Measurements from ENCODE around the gene ERCC1. TPM values are rescaled to one million over a fixed set of nuclear protein-coding genes. Genes with fewer than 3 reads are reported as not detected.
A peak's percentile ranks its signal among the peaks of the same experiment; 100 is the strongest.

Gene ERCC1
- total and polyA plus RNA-seq, 2 of the 13 experiments (the other 11 are each of a cell fraction or from before 2014, with no cell fraction given), result 40.0 to 66.4 TPM

GRCh38 chr19:45467115-45467455 lies 43.4 kb upstream of the ERCC1 start:
- H3K79me2 ChIP-seq (ENCODE audit: insufficient read depth, low read length), result no peaks in the 10 kb centered on the region
- peaks cover 28% of the 10 kb centered on the region for H3K4me1 ChIP-seq (ENCODE audit: insufficient read depth, low read length)
- no peaks in the 10 kb centered on the region for H3K9me3 ChIP-seq (ENCODE audit: low read length)
- ChIA-PET CTCF (ENCODE audit: low intra/inter-chr PET ratio, low total read pairs) (interaction anchor here (1.2 kb wide), 1 partner anchor 22 kb away, joined by 4 read pairs; no protein-coding TSS in a partner anchor), POLR2A (interaction anchor here (0.6 to 4.1 kb wide), 13 partner anchors 8 to 1759 kb away, joined by 3 to 40 read pairs (median 4); partner anchors contain the start of gene PPP1R13L)
- peak overlapping the region; percentile 99 for H3K4me2 ChIP-seq (ENCODE audit: low read depth, low read length)
- in situ Hi-C loops (cut with HindIII; ENCODE audit: extremely low pct_ligation_motif_present, low pct_unique_long_range_greater_than_20kb), result no loop called here
- no peak for TF ChIP-seq SPEN (CRISPR knock-in tag; IDR thresholded peaks at IDR 0.05; ENCODE audit: low read depth)
- 0 out of 2 replicates have a peak, but pooled peaks have one; percentile 39 for TF ChIP-seq GTF3A (CRISPR knock-in tag; conservative IDR thresholded peaks at IDR 0.05)
- peak; percentile 77; the same call in 1 of the 2 replicates for TF ChIP-seq ZNF768 (CRISPR knock-in tag; IDR thresholded peaks at IDR 0.05)
- TF ChIP-seq BORCS8-MEF2B (CRISPR knock-in tag; IDR thresholded peaks at IDR 0.05), result no peak
- TF ChIP-seq PHF8 (CRISPR knock-in tag; IDR thresholded peaks at IDR 0.05), result 0 out of 2 replicates have a peak, but pooled peaks have one; percentile 14
- 0 out of 2 replicates have a peak, but pooled peaks have one; percentile 16 for TF ChIP-seq ZFP90 (CRISPR knock-in tag; IDR thresholded peaks at IDR 0.05; ENCODE audit: borderline replicate concordance)
- TF ChIP-seq SNAPC4 (CRISPR knock-in tag; IDR thresholded peaks at IDR 0.05), result 0 out of 2 replicates have a peak, but pooled peaks have one; percentile 12
- H3K9ac ChIP-seq (ENCODE audit: insufficient read depth, low read depth, low read length), result peak overlapping the region; percentile 94
- FAIRE-seq (no peak), ATAC-seq (no peak), DNase-seq (ENCODE audit: low spot score) (no peak)
- peaks cover 5% of the 10 kb centered on the region; the same call in 1 of the 2 replicates for H4K20me1 ChIP-seq (ENCODE audit: insufficient read depth, low read length)
- no peaks in the 10 kb centered on the region for H3K36me3 ChIP-seq (replicated peaks in 1 of 2; ENCODE audit: control insufficient read depth in 1 of 2, insufficient read depth in 2 of 2, low read length in 2 of 2)
- peak overlapping the region; percentile 61 to 91 (median 89) for H3K4me3 ChIP-seq (replicated peaks in 1 of 3; ENCODE audit: insufficient read depth in 1 of 3, low read depth in 2 of 3, low read length in 3 of 3)
- H3K27ac ChIP-seq (ENCODE audit: extremely low read length, insufficient read depth, low read length), result peak overlapping the region; percentile 96
- no TSS peak for BruUV-seq (replicated peaks)
- intact Hi-C loops (cut with micrococcal nuclease; ENCODE audit: unreplicated experiment), result loop anchor here (2.0 kb wide), 1 partner anchor 14 kb away; no protein-coding TSS in a partner anchor
- peak overlapping the region; percentile 43 for H2AFZ ChIP-seq (ENCODE audit: low read length)
- 3% methylated on average over 11 of the region's 11 CpGs for WGBS (ENCODE audit: low lambda C conversion rate)
- H3K27me3 ChIP-seq (ENCODE audit: control insufficient read depth in 1 of 2, insufficient read depth in 2 of 2, low read length in 2 of 2), result peaks cover 0 to 3% of the 10 kb centered on the region in 2 experiments; a peak in 2 of 5 replicates
